DOHH2 (cell line): Measurements from ENCODE around the gene VAV1.

Experiments used
- H3F3A ChIP-seq: fragments of 200-600 bp; sonication (generic), shearing (Covaris generic); 2 replicates; pipeline ENCODE4 v1.6.0; 2016; ENCODE audit warnings: antibody characterized with exemption, mild to moderate bottlenecking; ENCODE audit not compliant: control insufficient read depth, insufficient read depth
- H3K27ac ChIP-seq: fragments of 200-600 bp; sonication (generic); 2 replicates; pipeline ENCODE4 v1.5.1; 2014; ENCODE audit warnings: low read depth, mild to moderate bottlenecking, low read length, moderate library complexity
- H3K27me3 ChIP-seq: fragments of 200-600 bp; sonication (generic); 2 replicates; pipeline ENCODE4 v1.6.1; 2014; ENCODE audit warnings: mild to moderate bottlenecking, low read length, mixed read lengths; ENCODE audit not compliant: control insufficient read depth
- H3K36me3 ChIP-seq: fragments of 200-600 bp; sonication (generic); 2 replicates; pipeline ENCODE4 v1.6.1; 2014; ENCODE audit warnings: mild to moderate bottlenecking, low read length, moderate library complexity, mixed read lengths; ENCODE audit not compliant: control insufficient read depth
- H3K4me1 ChIP-seq: fragments of 200-600 bp; sonication (generic); 2 replicates; pipeline ENCODE4 v1.6.1; 2014; ENCODE audit warnings: mild to moderate bottlenecking, low read length, mixed read lengths; ENCODE audit not compliant: control insufficient read depth
- H3K4me2 ChIP-seq: fragments of 200-600 bp; sonication (generic); 2 replicates; pipeline ENCODE4 v1.6.0; 2014; ENCODE audit warnings: mild to moderate bottlenecking, low read length, moderate library complexity
- H3K4me3 ChIP-seq: fragments of 200-600 bp; sonication (generic); 2 replicates; pipeline ENCODE4 v1.5.1; 2014; ENCODE audit warnings: mild to moderate bottlenecking, low read length, mixed read lengths
- H3K79me2 ChIP-seq: fragments of 200-600 bp; sonication (generic); 2 replicates; pipeline ENCODE4 v1.6.1; 2014; ENCODE audit warnings: mild to moderate bottlenecking, low read length, mixed read lengths; ENCODE audit not compliant: control insufficient read depth
- H3K9me2 ChIP-seq: fragments of 200-600 bp; sonication (generic); replicated peaks from 2 replicates; pipeline ENCODE4 v1.6.1; 2014; ENCODE audit warnings: mild to moderate bottlenecking, low read length, mixed read lengths; ENCODE audit not compliant: control insufficient read depth
- H3K9me3 ChIP-seq: fragments of 200-600 bp; sonication (generic); 2 replicates; pipeline ENCODE4 v1.6.1; 2014; ENCODE audit warnings: antibody characterized with exemption, low read length, mixed read lengths; ENCODE audit not compliant: control insufficient read depth, insufficient read depth
- H4K20me1 ChIP-seq: fragments of 200-600 bp; sonication (generic); 2 replicates; pipeline ENCODE4 v1.6.0; 2014; ENCODE audit warnings: low read depth, mild to moderate bottlenecking, antibody characterized with exemption, low read length, moderate library complexity; ENCODE audit not compliant: control insufficient read depth, insufficient read depth
- EZH2phosphoT487 ChIP-seq: fragments of 200-600 bp; sonication (generic); IDR thresholded peaks from 2 replicates; pipeline ENCODE4 v1.6.1; 2017; ENCODE audit warnings: borderline replicate concordance, mild to moderate bottlenecking, antibody characterized with exemption, low read length, moderate library complexity, mixed read lengths
- TF ChIP-seq, protein P1 (sequence below): fragments of 200-600 bp; sonication (generic); IDR thresholded peaks from one replicate; pipeline ENCODE4 v1.5.1; 2014; ENCODE audit warnings: antibody characterized with exemption, mild to moderate bottlenecking, low read depth, low read length; ENCODE audit not compliant: poor library complexity, severe bottlenecking

The VAV1 gene

DNA sequence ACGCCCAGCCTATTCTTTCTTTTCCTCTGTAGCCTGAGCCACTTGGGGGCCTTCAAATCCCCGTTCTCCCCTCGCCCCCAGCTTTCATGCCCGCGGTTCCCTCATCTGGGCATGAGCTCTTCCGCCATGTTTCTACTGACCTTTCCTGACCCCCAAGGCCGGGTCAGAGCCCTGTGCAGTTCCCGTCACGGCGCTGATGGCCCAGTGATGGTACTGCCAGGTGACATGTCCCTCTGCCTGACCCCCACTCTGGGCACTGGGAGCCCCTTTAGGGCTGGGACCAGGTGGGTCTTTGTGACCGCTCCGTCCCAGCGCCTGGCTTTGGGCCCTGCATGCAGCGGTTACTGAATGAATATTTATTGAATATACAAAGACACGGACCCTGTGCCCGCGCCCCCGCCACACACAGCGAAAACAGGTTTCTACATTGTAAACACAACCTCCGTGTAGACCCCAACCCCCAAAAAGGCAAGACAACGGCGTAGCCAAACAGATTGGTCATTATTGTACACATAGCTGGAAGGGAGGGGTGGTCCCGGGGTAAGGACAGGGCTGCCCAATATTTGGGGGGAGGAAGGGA lies 42.8 kb upstream of the VAV1 start:
- H3F3A ChIP-seq = peaks cover 5% of the 10 kb centered on the region; the same call in 1 of the 2 replicates
- H3K36me3 ChIP-seq = no peaks in the 10 kb centered on the region; the same call in 1 of the 2 replicates
- peaks cover 29% of the 10 kb centered on the region for H3K4me1 ChIP-seq
- no peak for TF ChIP-seq EZH2phosphoT487
- TF ChIP-seq, protein P1, sequence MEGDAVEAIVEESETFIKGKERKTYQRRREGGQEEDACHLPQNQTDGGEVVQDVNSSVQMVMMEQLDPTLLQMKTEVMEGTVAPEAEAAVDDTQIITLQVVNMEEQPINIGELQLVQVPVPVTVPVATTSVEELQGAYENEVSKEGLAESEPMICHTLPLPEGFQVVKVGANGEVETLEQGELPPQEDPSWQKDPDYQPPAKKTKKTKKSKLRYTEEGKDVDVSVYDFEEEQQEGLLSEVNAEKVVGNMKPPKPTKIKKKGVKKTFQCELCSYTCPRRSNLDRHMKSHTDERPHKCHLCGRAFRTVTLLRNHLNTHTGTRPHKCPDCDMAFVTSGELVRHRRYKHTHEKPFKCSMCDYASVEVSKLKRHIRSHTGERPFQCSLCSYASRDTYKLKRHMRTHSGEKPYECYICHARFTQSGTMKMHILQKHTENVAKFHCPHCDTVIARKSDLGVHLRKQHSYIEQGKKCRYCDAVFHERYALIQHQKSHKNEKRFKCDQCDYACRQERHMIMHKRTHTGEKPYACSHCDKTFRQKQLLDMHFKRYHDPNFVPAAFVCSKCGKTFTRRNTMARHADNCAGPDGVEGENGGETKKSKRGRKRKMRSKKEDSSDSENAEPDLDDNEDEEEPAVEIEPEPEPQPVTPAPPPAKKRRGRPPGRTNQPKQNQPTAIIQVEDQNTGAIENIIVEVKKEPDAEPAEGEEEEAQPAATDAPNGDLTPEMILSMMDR = no peak
- H3K27ac ChIP-seq = no peak overlapping the region
- H3K79me2 ChIP-seq = no peaks in the 10 kb centered on the region
- no peak overlapping the region for H3K4me2 ChIP-seq
- H3K4me3 ChIP-seq = no peak overlapping the region
- H3K27me3 ChIP-seq = no peaks in the 10 kb centered on the region
- no peaks in the 10 kb centered on the region for H3K9me2 ChIP-seq
- H3K9me3 ChIP-seq = no peaks in the 10 kb centered on the region
- no peaks in the 10 kb centered on the region for H4K20me1 ChIP-seq

DNA sequence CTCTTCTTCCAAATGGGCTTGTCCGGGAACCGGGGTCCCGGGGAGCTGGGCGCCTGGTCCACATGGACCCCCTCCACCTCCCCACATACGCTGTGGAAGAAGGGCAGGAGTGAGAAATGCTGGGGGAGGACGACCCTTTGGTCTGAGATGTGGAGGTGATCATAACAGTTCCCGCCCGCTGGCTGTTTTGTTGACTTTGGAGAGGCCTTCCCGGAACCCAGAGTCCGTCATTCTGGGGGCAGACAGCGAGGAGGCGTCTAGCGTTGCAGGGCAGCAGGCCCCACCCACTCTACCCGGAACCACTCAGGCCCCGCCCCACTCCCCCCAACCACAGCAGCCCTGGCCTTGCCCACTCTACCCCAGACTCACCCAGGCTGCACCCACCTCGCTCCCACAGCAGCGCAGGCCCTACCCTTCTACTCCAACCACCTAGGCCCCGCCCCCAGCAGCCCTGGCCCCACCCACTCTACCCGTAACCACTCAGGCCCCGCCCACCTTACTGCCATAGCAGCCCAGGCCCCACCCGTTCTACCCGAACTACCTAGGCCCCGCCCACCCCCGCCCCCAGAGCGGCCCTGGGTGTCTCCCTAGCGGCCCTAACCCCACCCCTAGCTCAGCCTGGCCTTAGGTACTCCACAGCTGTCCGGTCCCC lies 42.2 kb upstream of the VAV1 start:
- H4K20me1 ChIP-seq = no peaks in the 10 kb centered on the region
- H3K36me3 ChIP-seq = no peaks in the 10 kb centered on the region; the same call in 1 of the 2 replicates
- no peaks in the 10 kb centered on the region for H3K27me3 ChIP-seq
- peaks cover 23% of the 10 kb centered on the region for H3K4me1 ChIP-seq
- H3K27ac ChIP-seq = no peak overlapping the region
- no peak overlapping the region for H3K4me3 ChIP-seq
- no peaks in the 10 kb centered on the region for H3K9me2 ChIP-seq
- H3F3A ChIP-seq = peaks cover 5% of the 10 kb centered on the region; the same call in 1 of the 2 replicates
- H3K79me2 ChIP-seq = no peaks in the 10 kb centered on the region
- no peaks in the 10 kb centered on the region for H3K9me3 ChIP-seq
- H3K4me2 ChIP-seq = no peak overlapping the region
- no peak for TF ChIP-seq EZH2phosphoT487
- TF ChIP-seq, protein P1 = no peak

DNA sequence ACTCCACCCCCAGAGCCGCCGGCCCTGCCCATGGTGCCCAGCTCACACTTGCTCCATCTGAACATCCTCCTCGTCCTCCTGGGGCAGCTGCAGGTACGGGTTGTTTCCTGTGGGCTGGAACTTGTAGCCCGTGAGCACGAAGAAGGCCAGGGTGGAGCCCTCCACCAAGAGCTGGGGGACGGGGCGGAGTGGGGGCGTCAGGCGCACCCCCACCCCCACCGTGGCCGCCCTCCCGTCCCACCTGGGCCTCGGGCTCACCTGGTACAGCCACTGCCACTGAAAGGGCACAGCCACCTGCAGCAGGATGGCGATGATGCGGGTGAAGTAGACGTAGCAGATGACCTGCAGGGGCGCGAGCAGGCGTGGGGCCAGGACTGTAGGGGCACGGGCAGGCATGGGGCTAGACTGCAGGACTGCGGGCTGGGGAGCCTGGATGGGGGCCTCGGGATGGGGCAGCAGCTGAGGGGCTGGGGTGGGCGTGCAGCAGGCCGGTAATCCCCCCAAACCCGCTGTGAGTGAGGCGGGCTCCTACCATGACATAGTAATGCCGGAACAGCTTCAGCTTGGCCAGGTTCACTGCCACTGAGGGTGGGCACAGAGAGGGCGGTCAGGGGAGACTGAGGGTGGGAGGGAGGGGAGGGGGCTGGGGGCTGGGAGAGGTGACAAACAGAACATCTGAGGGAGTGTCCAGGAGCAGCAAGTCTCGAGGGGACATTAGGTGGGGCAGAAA lies 41.4 kb upstream of the VAV1 start:
- no peak overlapping the region for H3K4me3 ChIP-seq
- no peaks in the 10 kb centered on the region for H3K9me2 ChIP-seq
- no peaks in the 10 kb centered on the region for H4K20me1 ChIP-seq
- no peak overlapping the region for H3K27ac ChIP-seq
- no peak for TF ChIP-seq EZH2phosphoT487
- TF ChIP-seq, protein P1 = no peak
- no peak overlapping the region for H3K4me2 ChIP-seq
- peaks cover 5% of the 10 kb centered on the region; the same call in 1 of the 2 replicates for H3F3A ChIP-seq
- no peaks in the 10 kb centered on the region for H3K27me3 ChIP-seq
- no peaks in the 10 kb centered on the region; the same call in 1 of the 2 replicates for H3K36me3 ChIP-seq
- peaks cover 27% of the 10 kb centered on the region for H3K4me1 ChIP-seq
- peaks cover 6% of the 10 kb centered on the region for H3K79me2 ChIP-seq
- H3K9me3 ChIP-seq = no peaks in the 10 kb centered on the region
